HG03558 (cell line): ENCODE measurements around the gene FHIT.
"Not testable (repeated sequence)": the region's sequence is repeated elsewhere in the genome, so short reads cannot be mapped to it uniquely, and the experiment has no call there.

ENCODE experiments used
- ATAC-seq: cut with Tn5 transposase; IDR thresholded peaks from one replicate; pipeline ENCODE4 v1.9.1; 2021; ENCODE audit warnings: moderate number of reproducible peaks; ENCODE audit not compliant: unreplicated experiment; ENCODE audit errors: extremely low read depth

FHIT gene

DNA sequence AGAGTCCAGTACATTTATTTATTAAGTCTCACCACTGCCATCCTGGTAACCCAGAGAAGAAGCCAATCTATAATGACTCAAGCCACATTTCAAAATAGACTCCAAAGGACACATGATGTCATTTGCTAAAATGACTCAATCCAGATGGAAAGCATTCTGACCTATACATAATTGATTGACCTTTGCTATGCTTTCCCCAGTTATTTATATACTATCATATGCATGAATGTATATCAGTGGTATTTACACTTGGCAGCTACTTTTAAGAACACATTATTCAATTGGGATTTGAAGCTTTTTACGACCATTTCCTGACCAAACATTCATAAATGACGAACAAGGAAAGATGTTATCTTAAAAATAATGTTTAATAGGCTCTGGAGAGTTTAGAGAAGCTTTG is 297.2 kb downstream of the FHIT start:
- ATAC-seq = no peak

DNA sequence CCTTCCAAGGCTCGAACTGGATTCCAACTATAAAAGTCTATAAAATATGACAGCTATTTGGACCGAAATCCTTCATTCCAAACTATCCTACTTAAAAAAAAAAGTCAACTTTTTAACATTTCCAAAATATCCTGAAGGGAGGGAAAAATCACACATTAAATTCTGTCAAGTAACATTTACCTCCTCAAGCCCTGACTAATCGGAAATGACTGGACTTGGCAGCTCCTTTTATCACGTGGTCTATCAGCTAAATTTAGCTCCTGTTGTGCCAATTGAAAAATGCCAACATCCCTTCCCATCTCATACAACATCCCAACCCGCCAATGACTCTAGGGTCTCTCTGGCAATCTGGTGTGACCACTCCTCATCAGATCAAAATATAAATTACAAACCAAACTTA is 297.9 kb downstream of the FHIT start:
- no peak for ATAC-seq

- no peak for ATAC-seq
Measured at GRCh38 chr3:60952055-60952454, 299.2 kb downstream of the FHIT start.

DNA sequence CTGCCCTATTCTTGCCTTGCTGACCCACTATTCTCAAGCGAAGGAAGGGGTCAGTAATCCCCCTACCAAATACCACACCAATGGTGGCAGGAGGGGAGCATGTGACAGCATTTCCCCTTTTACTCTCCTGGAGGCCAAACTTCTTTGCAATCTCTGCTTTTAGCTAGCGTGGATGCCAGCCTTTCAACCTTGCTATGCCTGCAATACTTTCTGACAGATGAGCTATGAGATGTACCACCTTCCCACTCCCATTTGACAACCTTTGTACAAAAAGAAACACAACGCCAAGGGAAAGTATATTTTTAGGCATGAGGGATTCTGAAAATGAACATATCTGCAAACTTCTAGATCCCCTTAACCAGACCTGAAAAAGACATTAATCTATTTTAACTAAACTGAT is 302.1 kb downstream of the FHIT start:
- ATAC-seq = no peak

DNA sequence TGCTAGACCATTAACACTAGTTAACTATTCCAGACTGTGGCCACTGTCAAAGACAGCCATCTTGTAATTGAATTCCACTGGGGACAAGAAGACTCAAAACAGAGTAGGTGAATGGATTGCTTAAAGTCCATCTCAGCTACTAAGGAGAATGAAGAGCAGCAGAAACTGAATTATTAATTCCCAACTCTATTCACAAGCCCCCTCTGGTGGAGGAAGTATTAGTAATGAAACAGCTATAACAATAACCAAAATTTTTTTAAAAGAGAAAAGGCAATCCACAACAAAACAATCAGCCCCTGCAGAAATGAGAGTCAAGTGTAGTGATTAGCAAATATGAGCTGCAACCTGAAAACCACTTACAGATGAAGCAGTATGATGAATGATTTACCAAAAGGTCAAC is 302.8 kb downstream of the FHIT start:
- no peak for ATAC-seq

DNA sequence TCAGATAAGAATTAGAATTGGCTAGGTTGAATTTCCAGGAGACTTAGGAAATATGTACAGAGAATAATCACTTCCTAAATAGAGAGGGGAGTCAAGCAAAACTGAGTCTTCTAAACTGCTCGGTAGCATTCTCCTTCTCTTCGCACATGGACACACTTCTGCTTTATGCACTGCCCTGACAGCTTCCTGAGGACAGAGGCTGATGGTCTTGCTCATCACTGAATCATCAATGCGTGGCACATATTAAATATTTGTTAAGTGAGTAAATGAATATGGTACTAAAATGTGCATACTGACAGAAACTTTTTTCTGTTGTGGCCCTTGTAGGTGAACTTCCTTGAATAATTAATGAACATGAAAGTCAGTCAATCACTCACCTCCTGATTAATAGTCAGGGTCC is 315.5 kb downstream of the FHIT start:
- ATAC-seq = no peak

GRCh38 chr3:60933824-60934223 is 317.4 kb downstream of the FHIT start:
- ATAC-seq = no peak

DNA sequence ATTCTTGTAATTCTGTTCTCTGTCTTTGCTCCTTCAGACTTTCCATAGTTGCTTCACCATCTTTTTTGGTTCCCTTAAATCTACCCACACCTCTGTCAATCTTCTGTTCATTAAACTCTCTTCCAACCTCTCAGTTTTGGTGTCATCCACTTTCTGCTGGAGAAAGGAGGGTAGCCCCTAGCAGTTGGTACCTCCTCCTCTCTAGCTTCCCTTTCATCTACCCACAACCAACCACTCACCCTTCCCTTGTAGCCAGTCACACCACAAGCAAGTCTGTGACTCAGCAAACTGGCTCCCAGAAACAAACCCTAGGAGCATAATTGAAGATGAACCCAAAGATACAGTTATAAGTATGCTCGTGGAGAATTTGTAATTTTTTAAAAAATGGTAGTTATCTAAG is 318.6 kb downstream of the FHIT start:
- ATAC-seq = no peak

- no peak for ATAC-seq
Measured at GRCh38 chr3:60932170-60932569, 319.1 kb downstream of the FHIT start.

DNA sequence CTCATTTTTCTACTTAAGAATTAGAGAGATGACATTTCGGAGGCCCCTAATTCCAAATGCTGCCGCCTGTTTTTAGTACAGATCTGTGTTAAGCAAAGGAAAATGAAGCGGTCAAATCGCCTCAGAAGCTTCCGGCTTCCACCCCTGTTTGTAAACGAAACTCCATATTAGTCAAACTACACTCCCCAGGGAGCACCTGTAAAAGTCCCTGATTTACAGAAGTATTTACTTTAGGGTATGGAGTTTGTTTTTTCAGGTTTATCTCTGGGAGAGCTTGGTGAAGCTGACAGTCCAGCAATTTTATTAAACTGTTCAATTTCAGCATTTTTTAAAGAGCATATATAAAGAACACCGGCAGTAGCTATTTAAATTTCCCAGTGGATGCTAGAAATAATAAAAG is 319.8 kb downstream of the FHIT start:
- ATAC-seq = no peak

- no peak for ATAC-seq
Measured at GRCh38 chr3:60920519-60920918, 330.7 kb downstream of the FHIT start.

DNA sequence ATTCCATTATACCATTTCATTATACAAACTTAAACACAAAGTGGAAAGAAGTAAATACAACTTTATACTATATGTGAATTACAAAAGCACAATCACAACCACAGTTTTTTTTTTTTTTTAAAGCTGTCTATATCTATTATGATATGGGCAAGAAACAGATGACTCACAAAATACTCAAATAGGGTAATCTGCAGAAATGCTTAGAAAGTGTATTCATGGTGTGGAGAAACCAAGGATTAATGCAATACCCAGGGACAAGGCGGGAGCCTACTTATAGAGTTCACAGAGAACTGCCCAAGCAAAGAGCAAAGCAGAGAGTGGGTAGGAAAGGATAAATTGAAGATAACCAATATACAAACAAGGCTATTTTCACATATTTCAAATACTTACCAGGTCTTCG is 332.0 kb downstream of the FHIT start:
- no peak for ATAC-seq

- ATAC-seq = no peak
Measured at GRCh38 chr3:60917141-60917540, 334.1 kb downstream of the FHIT start.

GRCh38 chr3:60916546-60916945 is 334.7 kb downstream of the FHIT start:
- no peak for ATAC-seq

GRCh38 chr3:60913474-60913873 is 337.8 kb downstream of the FHIT start:
- ATAC-seq = no peak

- ATAC-seq = no peak
Measured at GRCh38 chr3:60912876-60913275, 338.4 kb downstream of the FHIT start.

- no peak for ATAC-seq
Measured at GRCh38 chr3:60912142-60912541, 339.1 kb downstream of the FHIT start.

- ATAC-seq = no peak
Measured at GRCh38 chr3:60909526-60909925, 341.7 kb downstream of the FHIT start.

DNA sequence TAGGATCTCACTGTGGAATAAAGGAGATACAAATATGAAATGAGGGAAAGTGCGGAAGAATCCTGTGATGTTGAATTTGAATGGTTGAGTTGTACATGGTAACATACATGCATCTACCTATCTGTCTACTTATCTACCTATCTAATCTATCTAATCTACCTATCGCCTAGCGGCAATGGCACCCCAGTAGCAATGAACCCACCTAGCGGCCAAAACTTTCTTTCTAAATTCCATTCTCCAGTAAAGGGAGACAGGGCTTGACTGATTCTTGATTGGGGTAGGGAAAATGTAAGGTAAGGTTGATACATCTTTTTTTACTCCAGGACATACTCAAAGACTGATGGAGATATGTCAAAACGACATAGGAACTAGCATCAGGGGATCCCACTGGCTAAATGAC is 345.0 kb downstream of the FHIT start:
- no peak for ATAC-seq

GRCh38 chr3:60898321-60898720 is 352.9 kb downstream of the FHIT start:
- no peak for ATAC-seq

- no peak for ATAC-seq
Measured at GRCh38 chr3:60893946-60894345, 357.3 kb downstream of the FHIT start.

DNA sequence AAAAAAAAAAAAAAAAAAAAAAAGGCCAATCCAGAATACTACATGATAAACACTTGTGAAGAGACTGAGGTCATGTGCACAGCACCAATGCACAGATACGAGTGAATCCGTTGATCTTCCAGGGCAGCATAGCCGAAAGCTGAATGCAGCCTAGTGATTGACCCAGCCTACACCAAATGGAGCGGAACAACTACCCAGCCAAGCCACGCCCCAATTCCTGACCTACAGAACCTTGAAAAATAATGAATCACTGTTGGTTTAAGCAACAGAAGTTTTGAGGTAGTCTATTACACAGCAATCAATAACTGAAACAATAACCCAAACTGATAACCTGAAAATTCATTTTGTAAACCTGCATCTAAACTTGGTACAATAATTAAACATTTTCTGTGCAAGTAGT is 361.0 kb downstream of the FHIT start:
- ATAC-seq = no peak

GRCh38 chr3:60888952-60889351 is 362.3 kb downstream of the FHIT start:
- ATAC-seq = not testable (repeated sequence)
